HG02623 (cell line): ENCODE results near the gene LINC01488.
A peak's percentile ranks its signal among the peaks of the same experiment; 100 is the strongest.

ENCODE experiments used
- ATAC-seq: cut with Tn5 transposase; IDR thresholded peaks from one replicate; pipeline ENCODE4 v1.9.1; 2021; ENCODE audit warnings: moderate library complexity; ENCODE audit not compliant: unreplicated experiment

The LINC01488 gene

GRCh38 chr11:69481393-69481844, at the start of gene LINC01488:
Gene LINC01488, plus strand, starts transcription at chr11:69481663.
- no peak for ATAC-seq

GRCh38 chr11:69431893-69432738, 49.3 kb upstream of the LINC01488 start:
- no peak for ATAC-seq

- ATAC-seq: no peak
These were observed 47.7 kb upstream of the LINC01488 start for GRCh38 chr11:69433741-69434140.

GRCh38 chr11:69434471-69434931, 47.0 kb upstream of the LINC01488 start:
- ATAC-seq: no peak

GRCh38 chr11:69435161-69435986, 46.1 kb upstream of the LINC01488 start:
- no peak for ATAC-seq

- no peak for ATAC-seq
These were observed 45.2 kb upstream of the LINC01488 start for GRCh38 chr11:69436041-69436982.

- ATAC-seq: no peak
These were observed 44.2 kb upstream of the LINC01488 start for GRCh38 chr11:69437001-69437875.

- ATAC-seq: no peak
These were observed 43.6 kb upstream of the LINC01488 start for GRCh38 chr11:69437876-69438205.

- ATAC-seq: no peak
These were observed 43.1 kb upstream of the LINC01488 start for GRCh38 chr11:69438286-69438920.

- no peak for ATAC-seq
These were observed 42.3 kb upstream of the LINC01488 start for GRCh38 chr11:69439127-69439526.

- no peak for ATAC-seq
These were observed 41.6 kb upstream of the LINC01488 start for GRCh38 chr11:69439651-69440464.

- no peak for ATAC-seq
These were observed 40.6 kb upstream of the LINC01488 start for GRCh38 chr11:69440876-69441275.

- no peak for ATAC-seq
These were observed 39.3 kb upstream of the LINC01488 start for GRCh38 chr11:69442012-69442806.

- no peak for ATAC-seq
These were observed 38.7 kb upstream of the LINC01488 start for GRCh38 chr11:69442807-69443137.

- ATAC-seq: peak; percentile 73
These were observed 38.1 kb upstream of the LINC01488 start for GRCh38 chr11:69443138-69443967.

GRCh38 chr11:69443968-69444364, 37.5 kb upstream of the LINC01488 start:
- no peak for ATAC-seq
